Astrocyte (in vitro differentiated cells and primary cell): Measurements from ENCODE around the gene PDLIM5.

ENCODE experiments used
- CTCF ChIP-seq: IDR thresholded peaks from 2 replicates; pipeline ENCODE4 v1.5.1; 2011; ENCODE audit warnings: low read depth, mild to moderate bottlenecking, inconsistent platforms, low read length, moderate library complexity; ENCODE audit not compliant: insufficient read depth
- EZH2 ChIP-seq: IDR thresholded peaks from 2 replicates; pipeline ENCODE4 v1.6.1; 2012; ENCODE audit warnings: mild to moderate bottlenecking, low read length, inconsistent platforms; ENCODE audit not compliant: insufficient read depth

DNA sequence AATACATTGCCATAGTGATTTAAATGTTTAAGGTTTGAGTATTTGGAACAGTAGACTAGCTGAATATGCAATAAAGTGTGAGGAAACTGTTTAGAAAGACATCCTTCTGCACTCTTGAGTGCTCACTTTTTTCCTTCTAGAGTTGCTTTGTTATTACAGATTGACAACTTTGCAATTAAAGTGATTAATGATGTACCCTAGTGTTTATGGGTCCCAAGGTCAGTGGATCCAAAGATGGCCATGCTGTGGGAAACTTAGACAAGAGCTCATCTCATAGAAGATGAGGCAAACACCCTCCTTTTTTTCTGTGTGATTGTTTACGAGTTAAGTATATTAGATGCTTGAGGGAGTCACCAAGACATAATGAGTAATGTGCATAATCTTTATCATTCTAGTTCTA, 118.8 kb downstream of the PDLIM5 start:
- TF ChIP-seq CTCF (no peak), EZH2 (no peak)
